Measurements from ENCODE around the gene RHBDL1.

- TF ChIP-seq, protein P1, sequence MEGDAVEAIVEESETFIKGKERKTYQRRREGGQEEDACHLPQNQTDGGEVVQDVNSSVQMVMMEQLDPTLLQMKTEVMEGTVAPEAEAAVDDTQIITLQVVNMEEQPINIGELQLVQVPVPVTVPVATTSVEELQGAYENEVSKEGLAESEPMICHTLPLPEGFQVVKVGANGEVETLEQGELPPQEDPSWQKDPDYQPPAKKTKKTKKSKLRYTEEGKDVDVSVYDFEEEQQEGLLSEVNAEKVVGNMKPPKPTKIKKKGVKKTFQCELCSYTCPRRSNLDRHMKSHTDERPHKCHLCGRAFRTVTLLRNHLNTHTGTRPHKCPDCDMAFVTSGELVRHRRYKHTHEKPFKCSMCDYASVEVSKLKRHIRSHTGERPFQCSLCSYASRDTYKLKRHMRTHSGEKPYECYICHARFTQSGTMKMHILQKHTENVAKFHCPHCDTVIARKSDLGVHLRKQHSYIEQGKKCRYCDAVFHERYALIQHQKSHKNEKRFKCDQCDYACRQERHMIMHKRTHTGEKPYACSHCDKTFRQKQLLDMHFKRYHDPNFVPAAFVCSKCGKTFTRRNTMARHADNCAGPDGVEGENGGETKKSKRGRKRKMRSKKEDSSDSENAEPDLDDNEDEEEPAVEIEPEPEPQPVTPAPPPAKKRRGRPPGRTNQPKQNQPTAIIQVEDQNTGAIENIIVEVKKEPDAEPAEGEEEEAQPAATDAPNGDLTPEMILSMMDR (conservative IDR thresholded peaks at IDR 0.05; ENCODE audit: low read length): no peak
- no peak for TF ChIP-seq EZH2phosphoT487 (IDR thresholded peaks at IDR 0.05; ENCODE audit: borderline replicate concordance)
Measured at GRCh38 chr16:645852-646678, 29.4 kb upstream of the RHBDL1 start.
